GM12878 (cell line): ENCODE measurements around the gene URB1. TPM values are rescaled to one million over a fixed set of nuclear protein-coding genes. Genes with fewer than 3 reads are reported as not detected.

Experiments used
- ATAC-seq: fragments of 200-7000 bp; cut with Tn5 transposase; 3 replicates; pipeline ENCODE4 v1.9.1; 2020; ENCODE audit warnings: mild to moderate bottlenecking, moderate library complexity
- BruUV-seq: library from RNA; stranded (reverse); fragments of 400-500 nt; replicated peaks from 2 replicates; lab custom pipeline; 2021; lab: Mats Ljungman, UMichigan
- CTCF ChIA-PET: fragments of 300-600 bp; sonication (Branson Sonifier 250); formaldehyde crosslinking; extraction: SDS; loops from one replicate; lab custom pipeline; 2021; ENCODE audit warnings: inconsistent platforms; lab: Yijun Ruan, JAX
- POLR2A ChIA-PET: fragments of 350-600 bp; formaldehyde crosslinking; extraction: SDS; loops from one replicate; lab custom pipeline; 2021; ENCODE audit warnings: inconsistent platforms; lab: Charles Lee
- RAD21 ChIA-PET: fragments of 300-600 bp; sonication (Branson Sonifier 250); formaldehyde crosslinking; loops from one replicate; lab custom pipeline; 2023; ENCODE audit warnings: antibody characterized with exemption; ENCODE audit not compliant: unreplicated experiment; lab: Charles Lee
- SMC1A ChIA-PET: fragments of 300-600 bp; sonication (Branson Sonifier 250); formaldehyde crosslinking; loops from one replicate; lab custom pipeline; 2023; ENCODE audit not compliant: unreplicated experiment, uncharacterized antibody; lab: Charles Lee
- DNase-seq: peaks from one replicate; pipeline ENCODE4 v3.0.0-alpha.2; 2011; ENCODE audit warnings: low read depth, low spot score
- FAIRE-seq: peaks from 3 replicates; lab custom pipeline; 2011; peaks lifted over from hg19 to GRCh38; lab: Jason Lieb, UNC
- H2AFZ ChIP-seq: 2 replicates; pipeline ENCODE4 v1.6.0; 2011; ENCODE audit warnings: low read depth, low read length, control low read depth; ENCODE audit not compliant: control insufficient read depth
- H3K27ac ChIP-seq: 2 replicates; pipeline ENCODE4 v1.5.1; 2011; ENCODE audit warnings: control low read depth; ENCODE audit not compliant: control insufficient read depth, insufficient read depth
- H3K27me3 ChIP-seq, 2 experiments: replicated peaks in 1 of 2; 2 replicates each; pipeline versions ENCODE4 v1.6.0 to v1.6.1; 2011; ENCODE audit warnings: low read length in 1 of 2; ENCODE audit not compliant: control insufficient read depth in 2 of 2, insufficient read depth in 2 of 2
- H3K36me3 ChIP-seq, 2 experiments: 2 replicates each; pipeline ENCODE4 v1.5.1; 2011; ENCODE audit warnings: low read length in 1 of 2; ENCODE audit not compliant: control insufficient read depth in 2 of 2, insufficient read depth in 2 of 2
- H3K4me1 ChIP-seq: 2 replicates; pipeline ENCODE4 v1.6.1; 2011; ENCODE audit warnings: mild to moderate bottlenecking, low read length, moderate library complexity, mixed read lengths; ENCODE audit not compliant: control insufficient read depth, insufficient read depth
- H3K4me2 ChIP-seq: 2 replicates; pipeline ENCODE4 v1.6.0; 2011; ENCODE audit warnings: control low read depth; ENCODE audit not compliant: control insufficient read depth, insufficient read depth
- H3K4me3 ChIP-seq: fragments of 200-600 bp; sonication (generic); 2 replicates; pipeline ENCODE4 v1.5.1; 2016
- H3K79me2 ChIP-seq: 2 replicates; pipeline ENCODE4 v1.6.0; 2011; ENCODE audit warnings: low read length; ENCODE audit not compliant: control insufficient read depth, insufficient read depth
- H3K9ac ChIP-seq: 2 replicates; pipeline ENCODE4 v1.8.0; 2011; ENCODE audit warnings: low read length, control low read depth, mixed read lengths; ENCODE audit not compliant: control insufficient read depth, insufficient read depth
- H3K9me3 ChIP-seq: replicated peaks from 3 replicates; pipeline ENCODE4 v1.5.1; 2011; ENCODE audit warnings: mild to moderate bottlenecking, low read length; ENCODE audit not compliant: control insufficient read depth, insufficient read depth
- H4K20me1 ChIP-seq: 2 replicates; pipeline ENCODE4 v1.6.0; 2011; ENCODE audit not compliant: control insufficient read depth, insufficient read depth
- BACH1 ChIP-seq: fragments of 450-650 bp; IDR thresholded peaks from 2 replicates; pipeline ENCODE4 v1.6.1; 2017; ENCODE audit warnings: mild to moderate bottlenecking, borderline replicate concordance
- BRCA1 ChIP-seq: IDR thresholded peaks from 2 replicates; pipeline ENCODE4 v1.6.1; 2011; ENCODE audit warnings: low read depth, low read length, improper control_type of control experiment
- E4F1 ChIP-seq: fragments of 450-650 bp; IDR thresholded peaks from 2 replicates; pipeline ENCODE4 v1.6.1; 2018; ENCODE audit warnings: borderline replicate concordance, mild to moderate bottlenecking; ENCODE audit not compliant: partially characterized antibody
- GABPA ChIP-seq: IDR thresholded peaks from 2 replicates; pipeline ENCODE4 v1.6.1; 2014; ENCODE audit warnings: antibody characterized with exemption, low read depth, mild to moderate bottlenecking, inconsistent platforms
- HSF1 ChIP-seq: fragments of 150-350 bp; IDR thresholded peaks from 2 replicates; pipeline ENCODE4 v1.6.1; 2014; ENCODE audit warnings: mild to moderate bottlenecking, low read depth, low read length
- IKZF1 ChIP-seq: fragments of 450-650 bp; conservative IDR thresholded peaks from 2 replicates; pipeline ENCODE4 v1.6.1; 2017; ENCODE audit warnings: antibody characterized with exemption, mild to moderate bottlenecking
- IRF3 ChIP-seq: fragments of 450-650 bp; IDR thresholded peaks from 2 replicates; pipeline ENCODE4 v1.6.1; 2014; ENCODE audit warnings: mild to moderate bottlenecking
- NBN ChIP-seq: fragments of 450-650 bp; IDR thresholded peaks from 2 replicates; pipeline ENCODE4 v1.6.1; 2016
- NR2C2 ChIP-seq: IDR thresholded peaks from 2 replicates; pipeline ENCODE4 v1.6.1; 2011; ENCODE audit warnings: borderline replicate concordance, low read depth; ENCODE audit not compliant: control insufficient read depth, insufficient read length
- NRF1 ChIP-seq: conservative IDR thresholded peaks from 2 replicates; pipeline ENCODE4 v1.6.1; 2011; ENCODE audit warnings: mild to moderate bottlenecking, low read depth, low read length, improper control_type of control experiment
- PAX5 ChIP-seq: IDR thresholded peaks from 2 replicates; pipeline ENCODE4 v1.6.1; 2011; ENCODE audit warnings: low read depth, low read length, borderline replicate concordance
- PML ChIP-seq: IDR thresholded peaks from 2 replicates; pipeline ENCODE4 v1.6.1; 2012; ENCODE audit warnings: low read length, inconsistent platforms
- POU2F2 ChIP-seq: IDR thresholded peaks from 3 replicates; pipeline ENCODE4 v1.6.1; 2011; ENCODE audit warnings: low read depth, mild to moderate bottlenecking, low read length, borderline replicate concordance
- SP1 ChIP-seq: IDR thresholded peaks from one replicate; pipeline ENCODE4 v1.6.1; 2011; ENCODE audit warnings: low read depth, low read length
- SREBF1 ChIP-seq: IDR thresholded peaks from 2 replicates; pipeline ENCODE4 v1.6.1; 2012; ENCODE audit warnings: mild to moderate bottlenecking, low read length
- ZNF217 ChIP-seq: fragments of 450-650 bp; IDR thresholded peaks from 2 replicates; pipeline ENCODE4 v1.6.1; 2017; ENCODE audit warnings: antibody characterized with exemption, mild to moderate bottlenecking
- WGBS: methylation state at CpG from one replicate; pipeline ENCODE4 v1.1.6; 2016; ENCODE audit warnings: low lambda C conversion rate; ENCODE audit not compliant: insufficient replicate concordance, insufficient coverage; ENCODE audit errors: missing lambda C conversion rate; 5-methylcytosine and 5-hydroxymethylcytosine counted together
- in situ Hi-C: fragments of 300-500 bp; cut with MboI; formaldehyde crosslinking; loops from 9 replicates; pipeline ENCODE4 v1.14.3; 2018; ENCODE audit warnings: mixed read lengths
- intact Hi-C: fragments of 100-400 bp; cut with micrococcal nuclease; formaldehyde crosslinking; loops from one replicate; pipeline ENCODE4 v1.14.2; 2022; ENCODE audit not compliant: unreplicated experiment
- polyA plus RNA-seq, 11 experiments: library from polyadenylated mRNA; depleted of rRNA in 4 of 11; unstranded in 6 of 11; stranded (reverse) in 5 of 11; fragments of >200 nt; fragmentation: Nextera tagmentation in 4 of 11; fragmentation: Illumina TruSeq in 1 of 11; extraction: Ambion mirVana in 4 of 11; extraction: Trizol in 1 of 11; gene quantifications; 1 replicate in 1 of 11; 2 replicates in 10 of 11; pipeline versions ENCODE4 v1.2.1 to v1.2.3, GENCODE V29; 2011 to 2016; ENCODE audit warnings: inconsistent platforms in 2 of 11, missing spikeins in 2 of 11, low read depth in 1 of 11
- total RNA-seq, 4 experiments: library from RNA; depleted of rRNA in 3 of 4; stranded (reverse); fragments of >200 nt in 3 of 4; fragmentation: Illumina TruSeq in 1 of 4; extraction: Trizol in 1 of 4; gene quantifications; 2 replicates each; pipeline versions ENCODE4 v1.2.1 to v1.2.3, GENCODE V29; 2013 to 2021

The URB1 gene
- total and polyA plus RNA-seq, 10 of the 15 experiments (the other 5 are each of a cell fraction or from before 2014, with no cell fraction given) = 0.56 to 23.2 (median 8.9) TPM

GRCh38 chr21:32278518-32279376, 114.1 kb downstream of the URB1 start, which contains the start of gene MIS18A (continued):
- no peak for TF ChIP-seq IRF3
- no peak for TF ChIP-seq HSF1
- peak; percentile 99 for TF ChIP-seq IKZF1
- TF ChIP-seq SREBF1 = no peak
- 0 out of 2 replicates have a peak, but pooled peaks have one; percentile 56 for TF ChIP-seq PML
- peak; percentile 96 for TF ChIP-seq NRF1
- TF ChIP-seq SP1 = peak; percentile 66

- Histone ChIP-seq H3K4me1 (peaks cover 5% of the 10 kb centered on the region; the same call in 1 of the 2 replicates), H3K9ac (peak overlapping the region; percentile 68), H3K36me3 (peaks cover 2 to 3% of the 10 kb centered on the region in 2 experiments; a peak in 2 of 4 replicates), H3K79me2 (peaks cover 14% of the 10 kb centered on the region), H3K9me3 (no peaks in the 10 kb centered on the region), H4K20me1 (no peaks in the 10 kb centered on the region), H3K27ac (peak overlapping the region; percentile 50), H3K27me3 (no peaks in the 10 kb centered on the region), H3K4me3 (peak overlapping the region; percentile 68), H3K4me2 (peak overlapping the region; percentile 93), H2AFZ (peak overlapping the region; percentile 99)
- RAD21 ChIA-PET = interaction anchor here (1.0 kb wide), 1 partner anchor 545 kb away, joined by 3 read pairs; no protein-coding TSS in a partner anchor
- SMC1A ChIA-PET = no interaction called here
- TSS peak; percentile 67 for BruUV-seq
- DNase-seq (no peak), FAIRE-seq (no peak), ATAC-seq (peak; percentile 52)
- CTCF ChIA-PET = no interaction called here
- WGBS = 0% methylated on average over 9 of the region's 9 CpGs
- intact Hi-C loops (no loop called here), in situ Hi-C loops (no loop called here)
- POLR2A ChIA-PET = interaction anchor here (1.5 kb wide), 1 partner anchor 9 kb away, joined by 4 read pairs; no protein-coding TSS in a partner anchor
- TF ChIP-seq BACH1 = no peak
- no peak for TF ChIP-seq NR2C2
- TF ChIP-seq E4F1 = no peak
- TF ChIP-seq PAX5 = no peak
- TF ChIP-seq BRCA1 = no peak
- no peak for TF ChIP-seq POU2F2
- no peak for TF ChIP-seq NBN
- TF ChIP-seq ZNF217 = no peak
- TF ChIP-seq GABPA = no peak
Measured at GRCh38 chr21:32278103-32278502, 114.7 kb downstream of the URB1 start.
